Left renal cortex interstitium (tissue), 4 donors: ENCODE results near the gene CAMKK1. TPM values are rescaled to one million over a fixed set of nuclear protein-coding genes. Genes with fewer than 3 reads are reported as not detected.
"Not testable (repeated sequence)": the region's sequence is repeated elsewhere in the genome, so short reads cannot be mapped to it uniquely, and the experiment has no call there.

Source experiments
- DNase-seq, 4 donors: peaks; one replicate each; pipeline ENCODE4 v3.0.0-alpha.2; 2013; ENCODE audit warnings: low read depth in 4 of 4, low spot score in 2 of 4, missing footprints in 1 of 4
- polyA plus RNA-seq, 4 donors: library from polyadenylated mRNA; unstranded; fragments of 120-200 nt; gene quantifications; one replicate each; pipeline ENCODE4 v1.2.1, GENCODE V29; 2013; ENCODE audit not compliant: insufficient read length in 4 of 4

Gene CAMKK1
- polyA plus RNA-seq, 4 donors: 4.6 to 5.7 (median 4.8) TPM

DNA sequence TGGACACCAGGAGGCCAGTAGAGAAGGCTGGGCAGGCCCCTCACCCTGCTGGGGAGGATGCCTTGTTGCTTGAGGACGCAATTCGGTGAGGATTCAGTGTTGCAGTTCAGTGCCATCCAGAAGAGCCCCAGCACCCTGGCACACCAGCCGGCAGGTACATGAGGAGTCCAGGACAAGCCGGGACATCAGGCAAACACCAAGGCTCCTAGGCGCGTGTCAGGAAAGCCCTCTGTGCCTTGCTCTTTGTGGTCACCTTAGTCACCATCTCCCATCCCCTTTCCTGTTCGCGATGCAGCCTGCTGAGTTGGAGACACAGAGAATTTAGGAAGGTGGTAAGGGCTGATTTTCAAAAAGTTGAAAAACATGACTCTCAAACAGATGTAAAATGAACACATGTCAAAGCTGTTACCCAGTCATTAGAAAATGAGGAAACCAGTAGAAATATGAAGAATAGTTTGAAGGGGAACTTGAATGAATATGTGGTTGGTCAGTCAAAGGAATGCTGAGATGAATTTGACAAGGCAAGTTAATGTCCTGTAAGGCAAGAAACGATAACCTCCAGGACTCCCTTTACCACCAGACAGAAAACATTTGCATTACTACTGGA, 44.5 kb downstream of the CAMKK1 start:
- DNase-seq: no peak

- DNase-seq: no peak
Measured at GRCh38 chr17:3847165-3847670, 45.6 kb downstream of the CAMKK1 start.

DNA sequence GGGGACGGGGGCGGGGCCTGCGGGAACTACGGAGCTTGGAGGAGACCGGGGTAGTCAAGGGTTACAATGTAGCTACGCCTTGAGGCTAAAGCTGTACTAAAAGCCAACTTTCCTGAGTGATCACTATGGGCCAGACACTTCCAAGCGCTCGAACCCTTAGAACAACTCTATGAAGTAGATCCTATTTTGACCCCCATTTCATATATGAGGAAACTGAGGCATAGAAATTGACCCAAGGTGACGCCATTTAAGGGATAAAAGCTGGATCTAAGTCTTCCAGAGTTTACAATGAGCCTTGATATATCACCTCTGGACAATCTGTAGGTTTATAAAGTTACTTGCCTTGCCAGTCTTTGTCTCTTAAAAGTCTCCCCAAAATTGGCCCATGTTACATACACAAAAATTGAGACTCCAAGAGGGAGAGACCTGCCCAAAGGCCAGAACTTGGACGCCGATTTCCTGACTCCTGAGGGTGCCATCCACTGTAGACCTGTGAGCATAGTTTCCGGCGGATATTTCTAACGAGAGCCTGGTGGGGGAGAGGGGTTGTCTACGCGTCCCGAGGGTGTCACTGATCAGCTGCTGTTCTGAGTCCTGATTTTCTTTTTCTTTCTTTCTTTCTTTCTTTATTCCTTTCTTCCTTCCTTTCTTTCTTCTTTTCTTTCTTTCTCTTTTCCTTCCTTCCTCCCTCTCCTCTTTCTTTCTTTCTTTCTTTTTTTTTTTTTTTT, 46.3 kb downstream of the CAMKK1 start:
- no peak for DNase-seq

DNA sequence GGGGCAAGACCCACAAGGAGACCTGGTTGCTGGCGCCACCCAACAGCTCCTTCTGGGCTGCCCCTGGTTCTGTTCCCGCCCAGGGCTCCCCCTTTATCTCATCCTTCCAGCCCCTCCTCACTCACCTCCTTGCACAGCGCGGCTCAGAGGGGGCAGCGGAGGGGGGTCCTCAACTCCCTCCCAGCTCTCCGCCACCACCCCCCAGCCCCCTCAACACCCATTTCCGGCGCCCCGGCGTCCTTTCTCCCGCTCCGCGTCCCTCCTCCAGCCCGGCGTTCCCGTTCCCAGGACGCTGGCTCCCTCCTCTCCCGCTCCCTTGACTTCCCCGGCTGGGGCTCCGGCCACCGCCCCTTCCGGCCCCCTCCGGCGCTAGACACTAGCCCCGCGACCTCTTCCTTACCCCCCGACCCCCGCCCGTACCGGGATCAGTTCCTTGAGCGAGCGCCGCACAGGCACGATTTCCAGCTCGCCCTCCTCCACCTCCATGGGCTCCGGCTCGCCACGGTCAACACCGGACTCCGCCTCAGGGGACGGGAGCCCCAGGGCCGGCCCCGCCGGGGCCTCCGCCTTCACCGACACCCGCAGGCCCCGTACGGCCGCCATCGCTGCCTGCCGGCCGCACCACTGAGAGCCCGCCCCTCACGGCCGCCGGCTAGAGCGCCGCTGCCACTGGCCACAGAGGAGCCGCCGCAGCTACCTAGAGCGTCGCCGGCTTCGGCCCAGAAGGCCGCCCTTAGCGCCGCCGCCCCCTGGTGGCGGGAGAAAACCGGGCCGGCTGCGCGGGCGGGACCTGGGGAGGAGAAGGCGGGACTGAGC, 47.0 kb downstream of the CAMKK1 start, which contains the start of gene NCBP3:
NCBP3 (minus strand) TSS at position 626 of the 816 bp plus-strand sequence; CDS start at position 603, 23 bp downstream.
- peak; percentile 71 to 87 (median 86) for DNase-seq

DNA sequence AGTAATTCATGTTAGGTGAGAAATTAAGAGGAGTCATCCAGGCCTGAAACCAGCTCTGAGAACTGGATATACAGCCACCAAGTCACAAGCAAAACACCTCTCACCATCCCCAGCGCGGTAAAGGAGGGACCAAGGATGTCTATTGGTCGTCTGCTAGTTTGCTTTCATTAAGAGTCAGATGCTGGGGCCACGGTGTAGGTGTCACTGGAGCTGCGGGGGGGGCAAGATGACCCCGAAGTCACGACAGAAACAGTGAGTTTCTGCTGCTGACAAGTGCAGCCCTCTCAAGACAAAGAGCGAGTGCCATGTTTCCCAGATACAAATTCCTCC, 47.6 kb downstream of the CAMKK1 start:
- peak in 2 of 4 donors; percentile 13 to 18 for DNase-seq

DNA sequence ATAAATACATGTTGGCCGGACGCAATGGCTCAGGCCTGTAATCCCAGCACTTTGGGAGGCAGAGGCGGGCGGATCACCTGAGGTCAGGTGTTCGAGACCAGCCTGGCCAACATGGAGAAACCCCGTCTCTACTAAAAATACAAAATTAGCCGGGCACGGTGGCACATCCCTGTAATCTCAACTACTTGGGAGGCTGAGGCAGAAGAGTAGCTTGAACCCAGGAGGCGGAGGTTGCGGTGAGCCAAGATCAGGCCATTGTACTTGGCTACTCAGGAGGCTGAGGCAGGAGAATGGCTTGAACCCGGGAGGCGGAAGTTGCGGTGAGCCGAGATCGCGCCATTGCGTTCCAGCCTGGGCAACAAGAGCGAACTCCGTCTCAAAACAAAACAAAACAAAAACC, 48.3 kb downstream of the CAMKK1 start:
- DNase-seq: not testable (repeated sequence)

DNA sequence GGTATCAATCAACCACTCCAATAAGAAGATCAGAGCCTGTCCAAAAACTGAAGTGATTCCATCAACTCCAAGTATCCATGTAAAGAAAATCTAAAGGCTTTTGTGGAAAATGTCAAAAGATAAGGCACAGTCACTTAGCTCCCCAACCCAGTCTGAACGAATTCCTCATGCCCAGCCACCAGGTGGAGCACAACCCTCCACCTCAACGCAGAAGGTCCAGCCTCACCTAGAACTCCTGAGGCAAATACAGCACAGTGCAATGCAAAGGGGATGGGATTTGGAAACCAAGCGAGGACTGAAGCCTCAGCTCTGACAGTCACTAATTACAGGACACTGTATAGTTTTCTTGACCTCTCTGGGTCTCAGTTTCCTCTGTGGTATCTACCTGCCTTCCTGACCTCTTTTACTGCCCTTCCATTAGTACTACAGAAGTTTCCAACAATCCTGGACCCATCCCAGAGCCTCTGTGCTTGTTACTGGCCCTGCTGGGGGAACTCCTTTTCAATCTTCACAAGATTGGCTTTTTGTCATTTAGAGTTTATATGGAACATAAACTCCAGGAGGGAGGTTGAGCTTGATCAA, 48.8 kb downstream of the CAMKK1 start:
- DNase-seq: no peak

GRCh38 chr17:3838206-3838605, 54.6 kb downstream of the CAMKK1 start:
- DNase-seq: no peak

- DNase-seq: no peak
Measured at GRCh38 chr17:3836551-3836950, 56.3 kb downstream of the CAMKK1 start.

DNA sequence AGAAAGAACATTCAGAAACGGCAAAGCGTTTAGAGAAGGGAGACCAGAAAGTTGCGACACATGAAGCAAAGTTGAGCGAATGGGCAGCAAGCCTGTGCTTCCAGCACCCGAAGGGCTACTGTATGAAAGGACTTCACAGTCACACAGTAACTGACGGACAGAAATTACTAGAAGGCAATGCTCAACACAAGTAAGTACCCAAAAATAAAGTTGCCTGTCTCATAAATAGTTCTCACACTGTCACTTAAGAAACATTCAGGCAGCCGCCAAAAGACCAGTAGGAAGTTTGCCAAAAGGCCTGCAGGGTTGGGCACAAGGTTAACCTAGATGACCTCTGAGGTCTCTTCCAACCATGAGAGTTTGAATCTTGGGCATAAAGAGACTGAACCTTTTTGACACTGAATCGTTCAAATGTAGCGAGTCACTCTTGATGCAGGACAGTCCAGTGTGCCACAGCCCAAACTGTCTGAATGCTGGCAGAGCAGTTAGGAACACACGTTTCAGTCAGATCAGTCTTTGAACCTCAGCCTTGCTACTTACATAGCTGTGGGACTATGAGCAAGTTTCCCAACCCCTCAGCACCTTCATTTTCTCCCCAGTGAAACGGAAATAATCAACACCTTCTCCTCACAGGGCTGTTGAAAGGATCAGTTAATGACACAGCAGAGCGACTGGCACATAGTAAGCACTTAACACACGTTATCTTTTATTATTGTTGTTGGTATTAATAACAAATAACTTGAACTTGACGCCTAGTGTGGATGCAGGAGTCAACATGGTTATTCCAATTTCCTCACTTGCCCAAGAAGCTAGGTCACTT, 57.2 kb downstream of the CAMKK1 start:
- DNase-seq: no peak

DNA sequence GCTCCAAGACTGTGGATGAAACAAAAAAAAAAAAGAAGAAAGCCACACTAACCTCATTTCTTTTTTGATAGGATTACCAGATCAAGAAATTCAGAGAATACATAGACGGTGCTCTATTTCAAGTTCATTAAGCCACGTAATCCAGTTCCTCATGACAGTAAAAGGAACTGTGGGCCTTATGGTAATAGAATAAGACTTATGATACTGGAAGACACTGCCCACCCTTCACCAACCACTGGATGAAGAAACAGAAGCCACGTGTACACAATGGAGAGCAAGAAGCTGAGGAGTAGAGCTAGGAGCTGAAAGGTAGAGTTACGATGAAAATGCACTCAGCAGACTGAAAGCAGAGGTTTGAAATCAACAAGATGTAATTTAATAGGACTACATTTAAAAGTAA, 58.0 kb downstream of the CAMKK1 start:
- DNase-seq: no peak

DNA sequence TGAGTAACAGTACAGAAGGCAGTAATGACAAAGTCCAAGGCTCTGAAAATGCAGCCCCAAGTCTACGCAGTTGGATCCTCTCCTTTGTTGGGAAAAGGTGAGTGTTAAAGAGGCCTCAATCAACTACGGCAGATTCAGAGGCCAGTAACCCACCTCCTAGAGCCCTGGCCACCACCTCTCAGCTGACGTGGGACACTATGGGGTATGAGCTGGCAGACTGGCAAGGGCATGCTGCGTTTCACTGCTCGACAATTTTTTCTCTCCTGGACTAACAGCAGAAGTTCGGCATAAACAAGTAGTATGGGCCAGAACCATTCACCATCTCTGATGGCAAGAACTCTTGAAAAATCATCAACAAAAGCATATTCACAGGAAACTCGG, 64.0 kb downstream of the CAMKK1 start:
- no peak for DNase-seq

- DNase-seq: no peak
Measured at GRCh38 chr17:3828151-3828851, 64.6 kb downstream of the CAMKK1 start.

DNA sequence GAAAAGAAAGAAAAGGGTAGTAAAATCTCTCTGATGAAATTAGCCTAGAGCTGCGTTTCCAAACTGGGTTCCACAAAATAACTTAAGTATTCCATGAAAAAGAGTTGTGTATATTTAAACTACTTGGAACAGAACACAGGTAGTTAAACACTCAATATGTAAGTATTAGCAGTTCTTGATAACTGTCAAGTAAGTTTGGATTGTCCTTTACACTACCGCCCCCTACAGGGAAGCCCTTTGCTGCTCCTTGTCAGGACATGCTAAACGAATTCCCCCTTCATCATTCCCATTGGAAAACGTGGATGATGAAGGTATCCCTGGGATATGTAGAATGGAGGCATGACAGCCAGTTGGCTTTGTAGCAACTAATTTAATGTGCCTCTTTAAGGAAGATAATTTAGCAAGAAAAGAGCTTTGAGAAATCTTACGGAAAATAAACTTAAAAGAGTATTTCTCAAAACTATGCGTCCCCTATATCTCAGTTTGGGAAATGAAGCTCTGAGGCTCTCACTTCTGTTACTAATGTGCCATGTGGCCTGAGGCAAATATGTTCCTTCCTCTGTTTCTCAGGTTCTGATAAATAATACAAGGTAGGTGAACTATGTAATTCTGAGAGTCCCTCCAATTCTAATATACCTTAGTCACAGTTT, 65.6 kb downstream of the CAMKK1 start:
- no peak for DNase-seq

GRCh38 chr17:3826191-3826590, 66.7 kb downstream of the CAMKK1 start:
- DNase-seq: no peak

DNA sequence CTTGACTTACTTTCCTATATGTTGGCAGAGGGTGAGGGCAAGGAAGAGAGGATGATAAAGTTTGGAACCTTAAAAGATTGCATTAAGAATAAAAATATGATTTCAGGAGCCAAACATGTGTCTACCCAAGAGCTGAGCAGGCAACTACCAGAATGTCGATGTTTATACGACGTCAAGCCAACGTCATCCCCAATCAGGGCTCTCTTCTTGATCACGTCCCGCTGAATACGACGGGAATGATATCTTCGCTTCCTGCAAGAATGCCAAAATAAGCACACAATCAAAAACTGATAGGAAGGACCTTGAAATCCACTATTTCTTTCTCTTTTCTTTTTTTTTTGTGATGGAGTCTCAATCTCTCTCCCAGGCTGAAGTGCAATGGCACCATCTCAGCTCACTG, 71.8 kb downstream of the CAMKK1 start:
- no peak for DNase-seq

DNA sequence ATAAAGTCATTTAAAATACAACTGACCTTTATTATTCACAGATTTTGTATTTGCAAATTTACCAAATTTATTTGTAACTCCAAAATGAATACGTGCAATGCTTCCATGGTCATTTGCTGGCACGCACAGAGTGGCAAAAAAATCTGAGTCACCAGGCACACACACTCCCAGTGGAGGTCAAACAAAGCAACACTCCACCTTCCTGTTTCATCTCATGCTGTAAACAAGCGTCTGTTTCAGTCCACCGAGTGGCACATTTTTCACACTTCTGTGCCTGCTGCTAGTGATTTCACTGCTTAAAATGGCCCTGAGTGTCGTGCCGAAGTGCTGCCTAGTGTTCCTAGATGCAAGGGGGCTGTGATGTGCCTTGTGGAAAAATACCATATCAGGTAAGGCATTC, 74.1 kb downstream of the CAMKK1 start:
- no peak for DNase-seq

- DNase-seq: no peak
Measured at GRCh38 chr17:3817851-3818605, 74.8 kb downstream of the CAMKK1 start.
